Hindlimb muscle (tissue), 1 donor: ENCODE results near the gene SH3BP1. TPM values are rescaled to one million over a fixed set of nuclear protein-coding genes. Genes with fewer than 3 reads are reported as not detected.

Source experiments
- DNase-seq: peaks from one replicate; pipeline ENCODE4 v3.0.0-alpha.2; 2013
- polyA plus RNA-seq: library from polyadenylated mRNA; unstranded; fragments of 120-200 nt; gene quantifications from one replicate; pipeline ENCODE4 v1.2.1, GENCODE V29; 2013; ENCODE audit not compliant: insufficient read length

The SH3BP1 gene
- polyA plus RNA-seq, 1 donor, result 7.1 TPM

DNA sequence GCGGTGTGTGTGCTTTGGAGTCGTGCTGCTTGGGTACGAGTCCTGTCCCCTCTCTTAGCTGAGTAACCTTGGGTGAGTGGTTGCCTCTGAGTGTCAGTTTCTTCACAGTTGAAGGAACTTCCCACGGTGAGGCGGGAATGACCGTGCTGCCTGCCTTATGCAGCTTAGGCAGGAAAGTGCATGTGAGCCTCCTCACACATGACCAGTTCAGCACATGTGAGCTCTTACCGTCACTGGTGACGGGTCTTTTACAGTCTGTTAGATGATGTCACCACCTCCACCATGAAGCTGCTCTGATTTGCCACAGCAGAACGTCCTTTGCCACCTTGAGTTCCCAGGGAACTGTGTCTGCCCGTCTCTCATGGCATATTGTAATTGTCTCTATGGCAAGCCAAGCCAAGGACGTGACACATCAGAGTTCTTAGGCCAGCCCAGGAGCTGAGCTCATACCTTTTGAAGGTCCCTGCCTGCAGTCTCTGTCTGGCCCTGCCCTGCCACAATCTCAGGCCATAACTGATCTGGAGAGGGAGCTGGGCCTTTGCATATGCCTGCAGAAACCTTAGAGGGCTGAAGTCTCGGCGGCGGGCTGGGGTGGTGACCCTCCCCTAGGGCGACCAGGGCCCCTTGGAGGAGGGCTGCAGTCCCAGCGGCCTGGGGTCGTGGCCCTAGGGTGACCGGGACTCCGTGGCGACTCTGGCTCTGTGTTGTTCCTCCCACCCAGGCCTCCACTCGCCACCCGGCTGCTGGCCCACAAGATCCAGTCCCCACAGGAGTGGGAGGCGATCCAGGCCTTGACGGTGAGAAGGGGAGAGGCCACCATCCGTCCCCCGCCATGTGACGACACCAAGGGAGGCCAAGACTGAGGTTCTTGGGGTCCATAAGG is 23.0 kb upstream of the SH3BP1 start:
- no peak for DNase-seq

DNA sequence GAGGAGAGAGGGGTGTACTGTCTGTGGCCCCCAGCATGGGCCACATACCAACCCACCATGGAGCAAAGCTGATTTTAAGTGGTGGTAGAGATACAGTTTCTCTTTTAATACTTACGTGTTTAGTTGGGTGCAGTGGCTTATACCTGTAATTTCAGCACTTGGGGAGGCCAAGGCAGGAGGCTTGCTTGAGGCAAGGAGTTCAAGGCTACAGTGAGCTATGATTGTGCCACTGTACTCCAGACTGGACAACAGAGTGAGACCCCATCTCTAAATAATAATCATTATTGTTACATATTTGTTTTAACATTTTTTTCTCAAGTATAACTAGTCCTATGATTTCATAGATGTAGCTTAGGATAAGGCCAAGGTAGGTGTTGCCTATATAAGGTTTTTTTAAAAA is 22.0 kb upstream of the SH3BP1 start:
- no peak for DNase-seq

DNA sequence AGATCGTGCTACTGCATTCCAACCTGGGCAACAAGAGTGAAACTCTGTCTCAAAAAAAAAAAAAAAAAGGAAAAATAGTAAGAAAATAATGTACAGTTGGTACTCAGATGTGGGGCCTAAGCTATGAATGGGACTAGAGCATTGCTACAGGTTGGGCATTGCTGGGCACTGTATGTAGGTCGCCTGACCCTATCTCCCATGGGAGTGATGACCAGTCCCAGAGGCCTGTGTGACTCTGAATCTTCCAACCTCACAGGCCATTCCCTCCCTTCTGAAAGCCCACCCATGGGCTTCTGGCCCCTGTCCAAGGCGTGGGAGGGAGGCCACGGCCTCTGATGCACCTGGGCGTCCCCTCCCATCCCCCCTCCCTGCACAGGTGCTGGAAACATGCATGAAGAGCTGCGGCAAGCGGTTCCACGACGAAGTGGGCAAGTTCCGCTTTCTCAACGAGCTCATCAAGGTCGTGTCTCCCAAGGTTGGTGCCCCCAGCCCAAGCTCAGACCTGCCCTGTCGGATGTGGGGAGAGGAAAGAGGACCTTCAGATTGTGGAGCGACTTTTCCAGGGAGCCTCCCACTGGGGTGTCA is 21.3 kb upstream of the SH3BP1 start:
- DNase-seq, result no peak

DNA sequence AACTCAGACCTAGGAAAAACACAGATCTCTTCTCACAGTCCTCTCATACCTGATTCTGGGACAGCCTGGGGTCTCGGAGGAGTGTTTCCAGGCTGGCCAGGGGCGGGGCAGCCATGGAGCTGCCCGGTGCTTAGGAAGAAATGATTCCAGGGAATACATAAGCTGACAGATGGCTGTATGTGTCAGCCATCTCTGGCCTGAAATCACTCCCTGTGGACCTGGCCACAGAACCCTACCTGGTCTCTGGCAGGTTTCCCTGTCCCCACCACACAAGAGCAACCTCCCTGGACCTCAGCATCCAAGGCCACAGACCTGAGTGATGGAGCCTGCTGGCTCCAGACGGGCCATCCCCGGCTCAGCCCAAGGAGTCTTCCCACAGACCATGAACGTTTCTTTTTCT is 20.8 kb upstream of the SH3BP1 start:
- no peak for DNase-seq

DNA sequence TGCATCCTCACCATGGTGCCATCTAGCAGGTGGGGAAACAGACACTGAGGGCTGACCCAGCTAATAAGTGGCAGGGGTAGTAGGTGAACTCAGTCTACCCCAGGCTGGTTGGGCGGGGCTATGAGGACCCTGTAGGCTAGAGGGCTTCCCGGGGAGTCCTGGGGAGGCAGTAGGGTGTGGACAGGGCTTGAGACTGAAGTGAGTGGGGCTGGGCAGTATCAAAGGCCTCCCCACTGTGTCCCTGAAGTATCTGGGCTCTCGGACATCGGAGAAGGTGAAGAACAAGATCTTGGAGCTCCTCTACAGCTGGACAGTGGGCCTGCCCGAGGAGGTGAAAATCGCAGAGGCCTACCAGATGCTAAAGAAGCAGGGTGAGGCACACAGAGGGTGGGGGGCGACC is 19.5 kb upstream of the SH3BP1 start:
- no peak for DNase-seq

DNA sequence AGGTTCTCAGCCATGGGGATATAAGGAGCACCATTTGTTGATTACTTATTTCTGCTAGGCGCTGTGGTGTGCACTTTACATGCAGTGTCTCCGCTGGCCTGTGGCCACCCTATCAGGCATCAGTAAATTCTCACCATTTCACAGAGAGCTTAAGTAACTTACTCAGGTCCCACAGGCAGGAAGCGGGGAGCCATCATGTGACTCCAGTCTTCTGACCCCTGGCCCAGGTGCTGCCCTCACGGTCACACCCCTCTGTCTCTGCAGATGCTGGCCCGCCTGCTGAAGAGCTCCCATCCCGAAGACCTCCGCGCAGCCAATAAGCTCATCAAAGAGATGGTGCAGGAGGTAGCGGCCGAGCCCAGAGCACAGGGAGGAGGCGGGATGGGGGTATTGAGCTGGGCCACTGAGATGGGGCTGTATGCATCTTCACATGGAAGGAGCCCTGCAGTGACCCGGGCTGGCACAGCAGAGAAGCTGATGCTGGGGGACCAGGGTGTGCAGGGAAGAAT is 18.1 kb upstream of the SH3BP1 start:
- DNase-seq, result no peak

DNA sequence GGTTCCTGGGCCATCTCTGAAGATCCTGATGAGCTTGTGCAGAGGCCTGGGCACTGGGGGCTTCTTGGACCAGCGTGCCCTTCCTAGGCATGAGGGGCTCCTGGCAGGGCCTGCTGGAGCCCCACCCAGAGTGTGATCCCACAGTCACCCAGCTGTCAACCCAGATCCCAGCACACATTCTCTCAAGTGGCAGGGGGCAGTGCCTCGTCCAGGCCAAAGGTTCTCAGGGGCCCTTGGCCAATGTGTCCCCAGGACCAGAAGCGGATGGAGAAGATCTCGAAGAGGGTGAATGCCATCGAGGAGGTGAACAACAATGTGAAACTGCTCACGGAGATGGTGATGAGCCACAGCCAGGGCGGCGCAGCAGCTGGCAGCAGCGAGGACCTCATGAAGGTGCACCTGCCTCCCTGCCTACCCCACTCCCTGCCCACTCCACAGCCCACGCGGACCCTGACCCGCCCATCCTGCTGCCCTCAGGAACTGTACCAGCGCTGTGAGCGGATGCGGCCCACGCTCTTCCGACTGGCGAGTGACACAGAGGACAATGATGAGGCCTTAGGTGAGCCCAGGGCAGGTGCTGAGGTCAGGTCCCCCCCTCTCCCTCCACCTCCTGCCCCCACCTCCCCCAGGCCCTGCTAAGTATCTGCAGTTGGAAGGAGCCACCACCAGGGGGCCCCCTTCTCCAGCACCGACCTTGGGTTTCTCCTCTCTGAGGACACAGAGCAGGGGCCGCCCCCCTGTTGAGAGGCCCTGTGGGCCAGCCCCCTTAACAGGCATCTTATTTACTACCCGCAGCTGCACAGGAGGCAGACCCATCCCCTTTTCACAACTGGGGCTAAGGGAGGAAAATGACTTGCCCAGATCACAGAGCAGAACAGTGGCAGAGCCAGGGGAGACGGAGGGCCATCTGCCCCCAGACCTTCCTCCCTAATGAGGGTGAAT is 16.1 kb upstream of the SH3BP1 start:
- DNase-seq, result peak; percentile 71

DNA sequence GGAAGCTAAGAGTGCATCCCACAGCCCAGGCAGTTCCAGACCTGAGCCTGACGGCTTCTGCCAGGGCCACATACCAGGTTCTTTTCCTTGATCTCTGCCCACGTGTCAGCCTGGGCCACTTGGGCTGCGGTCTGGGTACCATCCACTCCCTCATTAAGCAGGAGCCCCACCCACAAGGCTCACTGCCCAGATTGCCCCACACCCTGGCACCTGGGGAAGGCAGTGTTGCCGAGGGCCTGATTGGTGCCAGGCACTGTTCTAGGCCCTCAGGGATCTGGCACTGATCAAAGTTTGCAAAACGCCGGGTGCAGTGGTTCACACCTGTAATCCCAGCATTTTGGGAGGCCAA is 15.5 kb upstream of the SH3BP1 start:
- DNase-seq, result no peak

DNA sequence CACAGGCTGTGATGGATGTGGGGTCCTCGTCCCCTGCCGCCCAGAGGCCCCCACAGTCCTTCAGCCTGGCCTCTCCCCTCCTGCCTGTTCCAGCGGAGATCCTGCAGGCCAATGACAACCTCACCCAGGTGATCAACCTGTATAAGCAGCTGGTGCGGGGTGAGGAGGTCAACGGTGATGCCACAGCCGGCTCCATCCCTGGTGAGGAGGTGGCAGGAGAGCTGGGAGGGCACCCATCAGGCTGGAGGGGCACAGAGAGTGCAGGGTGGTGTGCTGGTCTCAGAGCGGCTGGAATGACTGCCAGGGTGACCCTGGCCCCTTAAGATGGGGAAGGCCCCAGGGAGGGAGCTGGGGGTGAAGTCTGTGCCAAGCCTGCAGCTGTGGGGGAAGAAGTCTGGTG is 14.6 kb upstream of the SH3BP1 start:
- no peak for DNase-seq

DNA sequence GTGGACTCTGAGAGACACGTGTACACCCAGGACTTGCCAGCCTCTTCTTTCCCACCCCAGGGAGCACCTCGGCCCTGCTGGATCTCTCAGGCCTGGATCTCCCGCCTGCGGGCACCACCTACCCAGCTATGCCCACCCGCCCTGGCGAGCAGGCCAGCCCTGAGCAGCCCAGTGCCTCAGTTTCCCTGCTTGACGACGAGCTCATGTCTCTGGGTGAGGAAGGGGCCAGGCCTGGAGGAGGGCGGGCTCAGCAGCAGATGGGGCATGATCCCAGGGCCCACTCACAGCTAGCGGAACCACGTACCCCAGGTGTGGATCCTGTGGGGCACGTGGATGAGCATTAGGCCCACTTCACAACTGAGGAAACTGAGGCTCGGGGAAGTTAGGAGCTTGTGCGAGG is 13.7 kb upstream of the SH3BP1 start:
- no peak for DNase-seq

DNA sequence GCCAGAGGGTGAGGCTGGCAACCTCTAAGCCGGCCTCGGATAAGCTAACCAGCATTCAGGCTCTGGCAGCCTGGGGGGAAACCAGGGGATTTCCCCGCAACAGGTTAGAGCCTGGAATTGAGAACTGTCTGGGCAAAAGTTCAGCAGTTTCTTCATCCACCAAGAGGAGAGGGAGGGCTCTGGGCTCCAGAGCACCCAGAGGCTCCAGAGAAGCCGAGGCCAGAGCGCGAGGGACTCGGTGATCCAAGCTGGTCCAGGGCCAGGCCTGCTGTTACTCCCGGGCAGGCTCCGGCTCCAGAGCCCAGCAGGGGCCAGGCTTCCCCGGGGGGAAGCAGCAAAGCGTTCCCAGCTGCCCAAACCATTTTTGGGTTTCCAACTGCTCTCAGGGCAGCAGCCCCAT is 13.3 kb upstream of the SH3BP1 start:
- DNase-seq, result peak; percentile 75

DNA sequence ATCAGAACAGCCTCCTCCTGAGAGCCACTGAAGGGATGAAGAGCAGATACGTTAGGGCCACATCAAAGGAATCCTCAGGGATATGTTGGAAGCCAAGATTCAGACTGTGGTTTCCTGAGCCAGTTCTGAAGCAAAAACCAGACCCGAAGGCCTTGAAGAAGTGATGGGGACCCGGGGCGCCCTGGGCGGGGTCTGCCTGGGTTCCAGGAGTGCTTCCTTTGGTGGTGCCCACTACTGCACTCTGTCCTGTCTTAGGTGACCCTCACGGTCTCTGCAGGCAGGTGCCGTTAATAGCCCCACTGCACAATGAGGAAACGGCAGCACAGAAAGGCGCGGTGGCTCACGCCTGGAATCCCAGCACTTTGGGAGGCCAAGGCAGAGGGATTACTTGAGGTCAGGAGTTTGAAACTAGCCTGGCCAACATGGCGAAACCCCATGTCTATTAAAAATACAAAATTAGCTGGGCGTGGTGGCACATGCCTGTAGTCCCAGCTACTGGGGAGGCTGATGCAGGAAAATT is 12.9 kb upstream of the SH3BP1 start:
- DNase-seq, result no peak

DNA sequence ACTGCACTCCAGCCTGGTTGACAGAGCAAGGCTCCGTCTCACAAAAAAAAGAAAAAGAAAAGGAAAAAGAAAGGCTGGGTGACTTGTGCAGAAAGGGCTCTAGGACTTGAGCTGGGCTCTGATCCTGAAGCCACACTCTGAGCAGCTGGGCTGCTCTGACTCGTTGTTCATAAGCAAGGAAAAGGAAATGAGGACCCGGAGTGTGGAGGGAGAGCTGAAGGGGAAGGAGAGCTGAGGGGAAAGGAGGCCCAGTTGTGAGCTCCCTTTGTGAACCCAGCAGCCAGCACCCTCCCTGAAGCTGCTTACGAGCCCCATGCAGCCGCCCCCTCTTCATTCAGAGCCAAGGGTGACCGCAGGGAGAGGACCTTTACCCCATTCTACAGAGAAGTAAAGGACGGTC is 12.3 kb upstream of the SH3BP1 start:
- DNase-seq, result no peak

DNA sequence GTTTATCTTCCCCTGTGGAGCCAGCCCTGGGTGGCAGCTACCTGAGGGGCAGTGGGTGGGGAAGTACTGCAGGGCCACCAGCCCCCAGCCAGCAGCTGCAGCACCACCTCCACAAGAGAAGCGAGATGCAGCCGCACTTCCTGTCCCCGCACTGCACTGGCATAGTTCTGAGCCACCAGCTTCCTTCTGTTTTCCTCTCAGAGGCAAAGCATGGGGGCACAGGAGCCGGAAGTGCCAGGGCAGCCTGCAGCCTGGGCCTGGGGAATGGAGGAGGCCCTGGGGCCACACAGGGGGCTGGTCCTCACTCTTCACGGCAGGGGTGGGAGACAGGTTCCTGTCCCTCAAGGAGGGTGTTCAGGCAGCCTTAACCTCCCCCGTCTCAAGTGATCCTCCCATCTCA is 11.9 kb upstream of the SH3BP1 start:
- DNase-seq, result no peak

DNA sequence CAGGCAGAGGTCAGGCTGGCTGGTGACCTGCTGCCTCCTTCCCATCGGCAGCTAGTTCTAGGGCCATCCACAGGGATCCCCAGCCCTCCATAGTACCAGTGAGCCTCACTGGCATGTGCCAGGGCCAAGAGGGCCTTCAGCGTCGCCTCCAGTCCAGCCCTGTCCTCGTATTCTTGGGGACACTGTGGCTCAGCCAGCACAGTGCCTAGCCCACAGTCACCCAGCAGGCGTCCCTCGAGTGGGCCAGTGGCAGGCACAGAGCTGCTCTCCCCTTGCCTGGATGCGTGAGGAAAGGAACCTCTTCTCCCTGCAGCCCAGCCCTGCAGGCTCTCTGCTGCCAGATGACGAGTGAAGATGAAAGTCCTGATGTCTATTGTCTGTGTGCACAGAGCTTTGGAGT is 10.6 kb upstream of the SH3BP1 start:
- no peak for DNase-seq

DNA sequence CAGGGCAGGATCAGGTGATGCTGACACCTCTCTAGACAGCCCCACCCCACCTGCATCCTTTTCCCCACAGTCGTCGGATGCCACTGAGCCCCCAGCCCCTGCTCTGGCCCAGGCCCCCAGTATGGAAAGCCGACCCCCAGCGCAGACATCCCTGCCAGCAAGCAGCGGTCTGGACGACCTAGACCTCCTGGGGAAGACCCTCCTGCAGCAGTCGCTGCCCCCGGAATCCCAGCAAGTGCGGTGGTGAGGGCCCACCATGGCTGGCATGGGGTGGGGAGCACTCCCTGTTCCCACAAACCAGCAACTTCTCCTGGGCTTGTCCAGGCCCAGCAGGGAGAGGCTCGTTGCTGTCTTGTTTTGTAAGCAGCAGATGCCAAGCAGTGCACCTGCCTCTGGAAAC is 9.5 kb upstream of the SH3BP1 start:
- no peak for DNase-seq

DNA sequence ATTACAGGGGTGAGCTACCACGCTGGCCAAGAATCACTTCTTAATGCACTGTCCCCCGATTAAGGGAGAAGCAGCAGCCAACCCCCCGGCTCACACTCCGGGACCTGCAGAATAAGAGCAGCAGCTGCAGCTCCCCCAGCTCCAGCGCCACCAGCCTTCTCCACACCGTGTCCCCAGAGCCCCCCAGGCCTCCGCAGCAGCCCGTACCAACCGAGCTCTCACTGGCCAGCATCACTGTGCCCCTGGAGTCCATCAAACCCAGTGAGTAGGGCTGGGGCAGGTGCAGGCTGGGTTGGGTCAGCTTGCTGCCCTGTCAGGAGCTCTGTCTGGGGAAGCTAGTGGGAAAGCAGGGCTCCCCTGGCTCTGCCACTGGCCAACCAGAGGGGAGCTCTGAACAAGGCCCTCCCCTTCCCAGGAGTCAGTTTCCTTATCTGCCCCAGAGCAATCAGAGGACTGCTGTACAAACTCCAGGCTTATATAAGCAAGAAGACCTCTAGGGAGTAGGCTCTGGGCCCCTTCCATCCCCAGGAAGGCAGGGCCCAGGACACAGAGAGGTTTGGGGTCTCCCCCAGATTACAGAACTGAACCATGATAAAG is 8.5 kb upstream of the SH3BP1 start:
- no peak for DNase-seq

DNA sequence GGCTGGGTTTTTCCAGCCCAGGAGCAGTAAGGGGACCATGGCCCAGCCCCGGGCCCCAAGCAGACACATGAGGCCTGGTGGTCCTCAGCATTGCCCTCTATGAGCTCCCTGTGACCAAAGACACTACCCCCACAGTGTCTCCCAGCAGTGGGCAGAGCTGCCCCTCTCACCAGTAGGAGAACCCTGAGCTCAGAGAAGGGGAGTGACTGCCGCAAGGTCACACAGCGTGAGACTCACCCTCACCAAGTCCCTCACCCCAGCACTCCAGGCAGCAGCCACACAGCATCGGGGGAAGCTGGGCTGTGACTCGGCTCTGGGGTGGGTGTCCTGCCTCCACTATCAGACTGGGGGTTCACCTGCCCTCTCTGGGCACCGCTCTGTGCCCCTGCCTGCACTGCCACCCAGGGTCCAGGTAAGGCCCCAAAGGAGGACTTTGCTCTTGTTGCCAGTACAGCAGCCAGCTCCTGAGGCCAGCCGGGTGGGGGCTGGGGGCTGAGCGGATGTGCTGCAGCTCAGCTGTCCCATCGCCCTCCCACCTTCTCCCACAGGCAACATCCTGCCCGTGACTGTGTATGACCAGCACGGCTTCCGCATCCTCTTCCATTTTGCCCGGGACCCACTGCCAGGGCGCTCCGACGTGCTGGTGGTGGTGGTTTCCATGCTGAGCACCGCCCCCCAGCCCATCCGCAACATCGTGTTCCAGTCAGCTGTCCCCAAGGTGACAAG is 7.9 kb upstream of the SH3BP1 start:
- DNase-seq, result no peak

DNA sequence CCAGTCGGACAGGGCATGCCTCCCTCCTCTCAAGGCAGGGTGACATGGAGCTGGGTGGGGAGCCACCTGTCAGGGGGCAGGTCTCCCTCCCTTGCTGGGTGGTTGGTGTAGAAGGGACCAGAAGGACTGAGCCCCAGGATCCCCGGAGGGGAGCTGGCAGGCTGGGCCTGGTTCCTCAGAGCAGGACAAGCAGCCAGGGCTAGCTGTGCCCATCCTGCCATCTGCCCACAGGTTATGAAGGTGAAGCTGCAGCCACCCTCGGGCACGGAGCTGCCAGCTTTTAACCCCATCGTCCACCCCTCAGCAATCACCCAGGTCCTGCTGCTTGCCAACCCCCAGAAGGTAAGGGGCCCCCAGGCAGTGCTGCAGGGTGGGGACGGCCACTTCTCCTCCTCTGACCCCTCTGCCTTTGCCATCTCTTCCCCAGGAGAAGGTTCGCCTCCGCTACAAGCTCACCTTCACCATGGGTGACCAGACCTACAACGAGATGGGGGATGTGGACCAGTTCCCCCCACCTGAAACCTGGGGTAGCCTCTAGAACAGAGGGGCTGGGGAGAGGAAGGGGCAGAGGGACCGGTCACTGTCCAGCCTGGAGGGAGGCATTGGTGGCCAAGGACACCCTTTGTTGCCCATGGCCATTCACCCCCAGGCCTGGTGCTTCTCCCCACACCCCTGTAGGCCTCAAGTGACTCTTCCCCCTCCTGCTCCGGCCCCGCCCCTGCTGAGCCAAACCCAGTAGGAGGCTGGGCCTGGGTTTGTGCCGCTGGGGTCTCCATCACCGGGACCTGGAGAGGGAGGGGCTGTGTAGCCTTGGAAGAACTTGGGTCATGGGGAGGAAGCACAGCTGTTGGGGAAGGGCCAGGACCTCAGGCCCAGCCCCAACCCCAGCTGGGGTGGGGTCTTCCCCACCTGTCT is 7.0 kb upstream of the SH3BP1 start:
- DNase-seq, result no peak

DNA sequence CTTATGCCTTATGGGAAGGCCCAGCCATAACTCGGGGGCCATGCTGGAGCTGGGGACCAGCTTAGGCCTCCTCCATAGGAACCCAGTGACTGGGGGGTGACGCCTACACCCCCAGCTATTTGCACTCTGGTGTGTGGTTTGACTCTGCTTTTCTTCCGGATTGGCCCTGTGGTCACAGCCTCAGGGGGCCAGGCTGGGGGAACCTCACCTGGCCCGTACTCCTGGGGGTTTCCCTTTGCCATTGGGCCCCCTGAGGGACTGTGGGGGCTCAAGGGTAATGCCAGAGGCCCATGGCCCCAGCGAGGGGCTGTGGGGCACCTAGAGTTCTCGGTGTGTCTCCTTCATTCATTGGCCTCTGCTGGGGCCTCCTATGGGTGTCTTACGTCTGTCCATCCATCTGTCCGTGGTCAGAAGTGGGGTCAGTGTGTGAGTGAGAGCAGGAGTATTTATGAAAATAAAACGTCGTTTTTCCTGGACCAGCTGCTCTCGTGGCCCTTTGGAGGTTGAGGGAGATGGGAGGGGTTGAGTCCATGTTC is 6.3 kb upstream of the SH3BP1 start:
- no peak for DNase-seq
